Measurements from ENCODE around the gene MSH3.
"Not testable (repeated sequence)": the region's sequence is repeated elsewhere in the genome, so short reads cannot be mapped to it uniquely, and the experiment has no call there.

Gene MSH3

GRCh38 chr5:80864109-80864508 is 209.7 kb downstream of the MSH3 start:
- no peak for DNase-seq

- DNase-seq = no peak
Measured at GRCh38 chr5:80864706-80865435, 210.4 kb downstream of the MSH3 start.

GRCh38 chr5:80865551-80865950 is 211.1 kb downstream of the MSH3 start:
- DNase-seq = no peak

DNA sequence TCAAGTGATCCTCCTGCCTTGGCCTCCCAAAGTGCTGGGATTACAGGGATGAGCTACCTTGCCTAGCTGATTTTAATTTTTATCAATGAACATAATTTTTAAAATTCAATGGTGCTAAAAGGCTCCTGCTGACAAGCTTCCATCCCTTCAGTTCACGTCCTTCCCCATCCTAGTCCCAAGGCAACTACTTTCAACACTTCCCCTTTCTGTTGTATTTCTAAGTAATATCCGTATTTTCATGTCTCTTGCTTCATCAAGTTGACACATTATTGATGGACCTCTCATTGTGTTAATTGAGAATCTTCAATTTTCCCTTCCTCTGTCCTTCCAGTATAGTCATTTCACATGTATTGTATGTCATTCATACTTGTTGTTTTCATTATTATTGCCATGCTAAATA is 211.9 kb downstream of the MSH3 start:
- no peak for DNase-seq

GRCh38 chr5:80867233-80867632 is 212.8 kb downstream of the MSH3 start:
- no peak for DNase-seq

DNA sequence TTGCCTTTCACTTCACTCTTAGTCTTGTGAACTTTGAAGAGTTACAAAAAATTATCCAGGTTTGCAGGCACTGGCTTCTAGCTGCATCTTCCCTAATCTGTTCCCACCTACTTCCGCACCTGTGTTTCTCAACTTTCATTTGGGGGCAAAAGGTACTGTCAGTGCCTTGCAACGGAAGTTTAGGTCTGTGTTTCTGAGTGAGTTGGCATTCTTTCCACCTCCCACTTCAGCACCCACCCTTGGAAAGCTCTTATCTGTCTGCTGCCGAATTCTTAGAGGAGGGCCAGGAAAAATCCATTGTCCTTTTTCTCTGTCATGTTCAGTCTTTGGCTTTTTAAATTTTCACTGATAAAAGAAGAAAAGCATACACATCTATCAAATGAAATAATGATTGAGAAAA is 216.0 kb downstream of the MSH3 start:
- DNase-seq = no peak

DNA sequence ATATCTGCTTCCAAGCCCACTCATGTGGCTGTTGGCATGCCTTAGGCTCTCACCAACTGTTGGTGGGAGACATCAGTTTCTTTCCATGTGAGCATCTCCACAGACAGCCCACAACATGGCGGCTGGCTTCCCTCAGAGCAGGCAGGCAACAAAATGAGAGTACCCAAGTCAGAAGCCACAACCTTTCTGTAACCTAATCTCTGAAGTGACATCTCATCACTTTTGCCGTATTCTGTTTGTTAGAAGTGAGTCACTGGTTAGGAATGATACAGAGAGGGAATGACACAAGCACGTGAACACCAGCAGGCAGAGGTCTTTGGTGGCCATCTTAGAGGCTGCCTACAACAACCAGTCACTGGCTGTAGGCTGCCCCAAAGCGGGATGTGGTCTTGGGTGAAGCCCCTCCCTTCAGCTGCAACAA is 217.1 kb downstream of the MSH3 start:
- no peak for DNase-seq

GRCh38 chr5:80874162-80874561 is 219.7 kb downstream of the MSH3 start:
- no peak for DNase-seq

DNA sequence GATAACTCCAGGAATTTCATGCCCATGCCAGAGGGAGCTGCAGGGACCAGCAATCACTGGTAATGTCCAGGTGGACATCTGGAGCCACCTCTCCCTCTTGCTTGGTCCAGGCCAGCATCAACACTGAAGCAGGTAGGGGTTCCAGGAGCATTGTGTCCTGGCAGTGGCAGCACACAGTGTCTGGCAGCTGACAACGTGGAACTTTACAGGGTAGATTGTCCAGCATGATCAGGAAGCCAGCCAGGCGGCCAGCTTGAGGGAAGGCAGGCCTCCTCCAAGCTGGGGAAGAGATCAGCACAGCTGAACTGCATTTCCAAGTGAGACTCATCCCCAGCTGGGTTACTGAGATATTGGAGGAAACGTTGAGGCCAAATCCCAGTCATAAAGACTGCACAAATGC is 223.1 kb downstream of the MSH3 start:
- DNase-seq = no peak

- no peak for DNase-seq
Measured at GRCh38 chr5:80881726-80882125, 227.3 kb downstream of the MSH3 start.

GRCh38 chr5:80883390-80883789 is 228.9 kb downstream of the MSH3 start:
- DNase-seq = not testable (repeated sequence)

- no peak for DNase-seq
Measured at GRCh38 chr5:80884086-80884813, 229.8 kb downstream of the MSH3 start.

GRCh38 chr5:80884929-80885328 is 230.5 kb downstream of the MSH3 start:
- DNase-seq = no peak

DNA sequence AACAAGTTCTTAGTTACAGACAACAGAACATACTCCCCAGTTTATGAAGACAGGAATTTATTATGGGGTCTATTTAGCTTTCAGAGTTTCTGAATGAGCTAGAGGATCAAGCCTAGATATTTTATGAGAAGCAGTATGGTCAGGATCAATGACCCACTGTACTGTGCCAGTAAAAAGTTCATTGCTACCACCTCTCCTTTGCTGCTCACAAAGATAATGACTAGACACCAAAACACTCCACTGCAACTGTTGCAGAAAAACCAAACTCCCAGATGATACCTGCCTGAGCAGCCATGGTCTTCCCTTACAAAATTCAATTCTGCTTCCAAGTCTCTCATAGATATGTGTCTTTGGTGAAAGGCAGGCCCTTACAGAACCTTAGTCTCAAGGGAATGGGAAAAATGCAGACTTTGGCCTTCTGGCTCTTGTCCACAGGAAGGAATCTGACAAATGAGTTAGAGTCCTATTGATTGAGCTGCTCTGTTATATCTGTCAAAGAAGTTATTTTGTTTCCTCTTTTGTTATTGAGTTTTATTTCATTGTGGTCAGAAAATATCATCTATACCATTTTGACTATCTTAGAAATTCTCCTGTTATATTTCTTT is 231.0 kb downstream of the MSH3 start:
- DNase-seq = no peak

DNA sequence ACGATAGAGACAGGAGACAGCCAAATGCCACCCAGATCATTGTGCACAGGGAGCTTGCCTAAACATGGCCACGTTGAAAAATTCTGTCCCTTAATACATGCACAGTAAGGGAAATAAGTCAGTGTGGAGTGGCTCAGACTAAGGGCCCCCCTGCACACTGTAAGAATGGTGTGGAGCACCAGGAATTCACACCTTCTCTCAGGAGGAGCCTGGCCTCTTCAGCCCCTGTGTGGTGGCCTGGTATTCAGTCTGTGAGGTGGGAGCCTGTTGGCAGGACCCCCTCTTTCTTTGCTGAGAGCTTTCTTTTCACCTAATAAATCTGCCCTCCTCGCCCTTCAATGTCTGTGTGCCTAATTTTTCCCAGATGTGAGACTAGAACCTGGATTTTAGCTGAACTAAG is 239.6 kb downstream of the MSH3 start:
- DNase-seq = no peak

DNA sequence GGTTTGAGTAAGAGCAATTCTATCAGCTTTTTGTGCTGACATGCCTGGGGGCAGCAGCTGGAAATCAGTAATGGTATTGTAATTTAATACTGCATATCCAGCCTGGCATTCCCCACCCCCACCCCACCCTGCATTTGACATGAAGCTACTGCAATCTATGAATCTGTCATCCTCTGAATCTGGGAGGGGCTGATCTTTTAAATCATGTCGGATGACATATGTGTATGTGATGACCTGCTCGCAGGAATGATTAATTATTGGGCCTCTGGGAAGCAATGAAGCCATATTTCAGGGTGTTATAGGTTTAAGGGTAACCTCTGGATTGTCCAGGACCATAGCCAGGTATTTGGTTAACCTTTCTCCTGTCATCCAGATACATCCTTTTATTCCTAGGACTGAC is 241.1 kb downstream of the MSH3 start:
- no peak for DNase-seq

GRCh38 chr5:80902624-80903023 is 248.2 kb downstream of the MSH3 start:
- DNase-seq = not testable (repeated sequence)

DNA sequence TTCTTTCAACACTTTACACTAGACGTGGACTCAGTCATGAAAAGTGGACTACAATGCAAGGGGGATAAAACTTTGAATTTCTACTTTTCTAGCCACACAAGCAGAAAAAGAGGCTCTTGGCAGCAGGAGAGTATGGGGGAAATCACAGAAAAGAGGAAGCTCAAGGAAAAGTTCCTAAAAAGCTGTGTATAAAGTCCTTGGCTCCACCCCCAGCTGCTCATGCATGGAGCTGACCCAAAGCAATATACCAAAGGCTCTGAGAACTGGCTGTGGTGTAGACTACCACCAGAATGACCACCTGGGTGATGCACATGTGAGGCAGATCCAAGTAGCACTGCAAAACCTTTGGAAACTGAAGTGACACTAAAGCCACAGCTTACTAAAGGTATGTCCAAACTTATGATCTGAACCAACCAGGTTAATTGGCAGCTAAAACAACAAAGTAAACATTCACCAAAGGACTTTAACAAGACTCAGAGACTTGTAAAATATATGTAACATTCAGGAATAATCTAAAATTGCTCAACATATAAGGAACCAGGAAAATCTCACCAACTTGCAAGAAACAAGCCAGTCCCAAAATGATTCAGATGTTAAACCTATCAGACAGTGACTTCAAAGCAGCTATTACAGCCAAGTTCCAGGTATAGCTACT is 250.2 kb downstream of the MSH3 start:
- no peak for DNase-seq

DNA sequence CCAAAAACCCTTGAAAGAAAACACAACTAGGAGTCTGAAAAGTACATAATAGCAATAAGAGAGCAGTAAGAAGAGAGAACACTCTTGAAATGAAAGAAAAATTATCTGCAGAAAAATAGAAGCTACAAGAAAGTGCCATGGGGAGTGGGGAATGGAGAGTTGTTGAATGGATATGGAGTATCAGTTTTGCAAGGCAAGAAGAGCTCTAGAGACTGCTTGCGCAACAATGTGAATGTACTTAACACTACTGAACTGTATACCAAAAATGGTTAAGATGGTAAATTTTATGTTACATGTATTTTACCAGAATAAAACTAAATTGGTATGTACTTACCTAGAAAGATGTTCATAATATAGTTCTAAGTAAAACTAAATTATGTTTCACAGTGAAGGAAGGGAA is 251.0 kb downstream of the MSH3 start:
- DNase-seq = no peak

- DNase-seq = no peak
Measured at GRCh38 chr5:80912479-80912878, 258.0 kb downstream of the MSH3 start.

DNA sequence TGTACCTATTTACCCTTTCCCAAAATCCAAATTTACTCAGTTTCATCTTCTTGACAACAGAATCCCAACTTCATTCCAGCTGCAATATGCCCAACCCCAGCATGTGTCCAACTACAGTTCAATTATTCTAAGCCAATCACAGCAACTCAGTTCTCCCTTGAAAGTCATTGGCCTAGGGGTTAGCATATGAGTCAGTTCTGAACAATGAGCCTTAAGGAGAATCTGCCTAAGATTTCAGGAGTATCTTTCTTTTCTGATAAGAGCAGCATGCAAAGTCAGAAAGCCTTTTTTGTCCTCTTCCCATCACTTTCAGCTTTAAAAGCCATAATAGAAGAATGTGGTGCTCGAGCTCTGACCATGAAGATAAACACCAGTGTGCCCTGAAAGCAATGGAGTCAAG is 261.3 kb downstream of the MSH3 start:
- DNase-seq = no peak

GRCh38 chr5:80916676-80917075 is 262.2 kb downstream of the MSH3 start:
- DNase-seq = no peak

DNA sequence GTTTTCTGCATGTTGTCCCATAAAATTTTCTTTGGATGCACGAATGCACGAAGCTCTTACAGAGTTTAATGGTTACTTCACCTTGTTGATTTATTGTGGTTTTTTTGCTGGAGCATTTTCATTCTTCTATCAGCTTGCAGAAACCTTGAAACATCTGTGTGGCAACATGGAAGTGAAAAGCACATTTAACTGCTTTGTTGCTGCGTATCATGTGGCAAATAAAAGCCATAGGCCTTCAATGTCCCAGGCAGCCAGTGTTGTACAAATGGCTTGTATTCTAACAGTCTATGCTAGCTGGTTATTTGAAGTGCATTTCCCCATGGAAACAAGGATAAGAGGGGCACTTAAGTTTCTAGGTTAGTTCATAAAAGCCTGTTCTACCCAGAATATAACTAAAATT is 263.2 kb downstream of the MSH3 start:
- DNase-seq = no peak

All from activated CD4-positive, alpha-beta T cell treated with anti-CD3 and anti-CD28 coated beads, Interleukin-2, amount 50 U/mL, for 1 hour (primary cell).